ENCODE results near the gene ATF7IP2. TPM values are rescaled to one million over a fixed set of nuclear protein-coding genes. Genes with fewer than 3 reads are reported as not detected.
"Not testable (repeated sequence)": the region's sequence is repeated elsewhere in the genome, so short reads cannot be mapped to it uniquely, and the experiment has no call there.

ATF7IP2 gene
- total RNA-seq, 4 donors from 2014 or later = 2.4 to 4.8 (median 4.4) TPM

DNA sequence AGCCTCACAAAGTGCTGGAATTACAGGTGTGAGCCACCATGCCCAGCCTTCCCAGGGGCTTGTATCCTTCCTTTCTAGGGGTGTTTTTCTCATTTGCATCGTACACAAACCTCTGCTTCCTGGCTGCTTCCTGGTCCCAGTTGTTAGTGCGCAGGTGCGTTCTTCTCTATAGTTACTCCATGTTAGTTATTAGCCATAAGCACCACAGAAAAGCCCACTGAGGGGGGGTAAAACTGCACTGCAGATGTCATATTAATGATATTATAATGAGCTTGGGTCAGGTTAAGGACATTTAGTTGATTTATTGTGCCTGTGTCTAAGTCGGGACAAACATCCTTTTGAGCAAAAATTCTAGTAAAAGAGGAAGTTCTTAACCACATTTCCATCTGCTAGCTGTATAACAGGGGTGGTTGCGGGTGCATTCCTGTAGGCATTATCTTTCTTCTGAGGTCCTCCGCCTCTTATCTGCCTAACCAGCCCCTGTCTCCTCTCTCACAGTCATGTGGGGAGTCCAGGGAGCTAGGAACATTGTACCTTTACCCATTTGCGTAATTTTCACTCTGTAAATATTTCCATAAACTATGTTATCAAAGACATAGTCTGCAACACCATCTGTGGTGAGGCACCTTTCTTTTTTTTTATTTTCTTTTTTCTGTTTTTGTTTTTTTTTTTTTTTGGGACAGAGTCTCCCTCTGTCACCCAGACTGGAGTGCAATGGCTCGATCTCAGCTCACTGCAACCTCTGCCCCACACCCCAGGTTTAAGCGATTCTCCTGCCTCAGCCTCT is 23.6 kb upstream of the ATF7IP2 start:
- Histone ChIP-seq H3K27me3 (no peaks in the 10 kb centered on the region), H3K9me3 (no peaks in the 10 kb centered on the region), H3K36me3 (no peaks in the 10 kb centered on the region), H3K4me3 (no peak overlapping the region), H3K4me1 (no peaks in the 10 kb centered on the region), H3K27ac (no peak overlapping the region)
- TF ChIP-seq POLR2A (IDR thresholded peaks at IDR 0.05) (no peak), CTCF (IDR thresholded peaks at IDR 0.05) (no peak), EP300 (IDR thresholded peaks at IDR 0.05) (no peak)
- 58 to 61% methylated on average over 9 of the region's 9 CpGs for WGBS, 2 donors
- DNase-seq (ENCODE audit: low spot score in 2 of 2) = no peak

DNA sequence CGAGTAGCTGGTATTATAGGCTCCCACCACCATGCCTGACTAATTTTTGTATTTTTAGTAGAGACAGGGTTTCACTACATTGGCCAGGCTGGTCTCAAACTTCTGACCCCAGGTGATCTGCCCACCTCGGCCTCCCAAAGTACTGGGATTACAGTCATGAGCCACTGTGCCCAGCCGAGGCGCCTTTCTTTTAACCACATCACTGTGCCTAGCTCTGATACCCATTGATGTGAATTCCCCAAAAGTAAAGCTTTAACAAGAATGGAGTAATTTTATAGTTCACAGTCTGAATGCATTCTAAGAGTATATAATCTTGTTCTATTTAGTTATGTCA is 23.0 kb upstream of the ATF7IP2 start:
- H3K9me3 ChIP-seq; DNase-seq (ENCODE audit: low spot score in 2 of 2); H3K27me3 ChIP-seq; H3K4me1 ChIP-seq; H3K4me3 ChIP-seq; H3K27ac ChIP-seq; H3K36me3 ChIP-seq: not testable (repeated sequence)
- 86 to 91% methylated on average over 4 of the region's 4 CpGs for WGBS, 2 donors

DNA sequence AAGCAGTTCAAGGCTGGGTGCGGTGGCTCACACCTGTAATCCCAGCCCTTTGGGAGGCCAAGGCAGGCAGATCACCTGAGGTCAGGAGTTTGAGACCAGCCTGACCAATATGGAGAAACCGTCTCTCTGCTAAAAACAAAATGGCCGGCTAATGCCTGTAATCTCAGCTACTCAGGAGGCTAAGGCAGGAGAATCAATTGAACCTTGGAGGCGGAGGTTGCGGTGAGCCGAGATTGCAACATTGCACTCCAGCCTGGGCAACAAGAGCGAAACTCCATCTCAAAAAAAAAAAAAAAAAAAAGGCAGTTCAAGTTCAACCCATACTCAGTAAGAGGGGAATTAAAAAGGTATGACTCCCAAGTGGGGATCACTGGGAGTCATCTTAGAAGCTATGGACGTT is 19.2 kb upstream of the ATF7IP2 start:
- not testable (repeated sequence) for H3K27ac ChIP-seq; H3K4me3 ChIP-seq; H3K4me1 ChIP-seq; H3K36me3 ChIP-seq; DNase-seq (ENCODE audit: low spot score in 2 of 2); H3K27me3 ChIP-seq
- peaks cover 0 to 19% (median 3%) of the 10 kb centered on the region in 4 donors for H3K9me3 ChIP-seq
- WGBS, 2 donors = 94 to 95% methylated on average over 8 of the region's 8 CpGs

DNA sequence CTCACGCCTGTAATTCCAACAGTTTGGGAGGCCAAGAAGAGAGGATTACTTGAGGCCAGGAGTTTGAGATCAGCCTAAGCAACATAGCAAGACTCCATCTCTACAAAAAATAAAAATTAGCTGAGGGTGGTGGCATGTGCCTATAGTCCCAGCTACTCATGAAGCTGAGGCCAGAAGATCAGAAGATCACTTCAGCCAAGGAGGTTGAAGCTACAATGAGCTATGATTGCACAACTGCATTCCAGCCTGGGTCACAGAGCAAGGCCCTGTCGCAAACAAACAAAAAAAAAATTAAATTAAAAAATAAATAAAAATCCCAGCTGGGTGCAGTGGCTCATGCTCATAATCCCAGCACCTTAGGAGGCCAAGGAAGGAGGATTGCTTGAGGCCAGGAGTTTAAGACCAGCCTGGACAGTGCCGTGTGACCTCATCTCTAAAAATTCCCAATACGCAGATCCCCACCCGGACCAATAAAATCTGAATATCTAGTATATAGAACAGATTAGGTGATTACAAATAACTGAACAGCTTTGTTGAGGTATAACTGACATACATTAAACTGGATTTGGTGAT is 18.2 kb upstream of the ATF7IP2 start:
- WGBS, 2 donors = 86 to 88% methylated on average over 5 of the region's 5 CpGs

DNA sequence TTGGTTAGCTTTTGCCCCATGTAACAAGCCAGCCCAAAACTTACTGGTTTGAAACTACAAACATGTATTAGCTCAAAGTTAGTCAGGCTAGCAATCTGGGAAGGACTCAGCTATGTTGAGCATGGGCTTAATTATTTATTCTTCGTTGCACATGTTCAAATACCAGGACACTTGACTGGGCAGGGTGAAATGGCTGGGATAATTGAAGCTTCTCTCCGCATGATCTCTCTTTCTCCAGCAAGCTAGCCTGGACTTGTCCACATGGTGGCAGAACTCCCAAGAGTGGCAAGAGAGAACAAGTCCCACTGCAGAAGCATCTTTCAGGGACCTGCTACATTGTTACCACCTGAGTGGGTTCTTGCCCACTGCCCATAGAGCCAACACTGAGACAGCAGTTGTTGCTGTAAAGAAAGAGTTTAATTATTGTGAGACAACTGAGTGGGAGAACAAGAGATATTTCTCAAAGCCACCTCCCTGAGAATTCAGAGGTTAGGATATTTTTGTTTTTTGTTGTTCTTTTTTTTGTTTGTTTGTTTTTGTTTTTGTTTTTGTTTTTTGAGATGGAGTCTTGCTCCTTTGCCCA is 16.8 kb upstream of the ATF7IP2 start:
- DNase-seq (ENCODE audit: low spot score in 2 of 2) = no peak
- TF ChIP-seq EP300 (IDR thresholded peaks at IDR 0.05) (no peak), POLR2A (IDR thresholded peaks at IDR 0.05) (no peak), CTCF (IDR thresholded peaks at IDR 0.05) (no peak)
- no peak overlapping the region for H3K4me3 ChIP-seq
- no peaks in the 10 kb centered on the region for H3K36me3 ChIP-seq
- WGBS, 2 donors = 67 to 79% methylated on average over 2 of the region's 2 CpGs
- H3K27ac ChIP-seq = no peak overlapping the region
- H3K27me3 ChIP-seq = no peaks in the 10 kb centered on the region
- peaks cover 0 to 23% (median 3%) of the 10 kb centered on the region in 4 donors for H3K9me3 ChIP-seq
- H3K4me1 ChIP-seq = no peaks in the 10 kb centered on the region

More for the DNA sequence above, 18.2 kb upstream of the ATF7IP2 start:
- DNase-seq (ENCODE audit: low spot score in 2 of 2) = no peak
- Histone ChIP-seq H3K4me3 (no peak overlapping the region), H3K27me3 (no peaks in the 10 kb centered on the region), H3K4me1 (no peaks in the 10 kb centered on the region), H3K27ac (no peak overlapping the region), H3K36me3 (no peaks in the 10 kb centered on the region), H3K9me3 (peaks cover 0 to 19% (median 3%) of the 10 kb centered on the region in 4 donors)
- TF ChIP-seq POLR2A (IDR thresholded peaks at IDR 0.05) (no peak), EP300 (IDR thresholded peaks at IDR 0.05) (no peak), CTCF (IDR thresholded peaks at IDR 0.05) (no peak)

DNA sequence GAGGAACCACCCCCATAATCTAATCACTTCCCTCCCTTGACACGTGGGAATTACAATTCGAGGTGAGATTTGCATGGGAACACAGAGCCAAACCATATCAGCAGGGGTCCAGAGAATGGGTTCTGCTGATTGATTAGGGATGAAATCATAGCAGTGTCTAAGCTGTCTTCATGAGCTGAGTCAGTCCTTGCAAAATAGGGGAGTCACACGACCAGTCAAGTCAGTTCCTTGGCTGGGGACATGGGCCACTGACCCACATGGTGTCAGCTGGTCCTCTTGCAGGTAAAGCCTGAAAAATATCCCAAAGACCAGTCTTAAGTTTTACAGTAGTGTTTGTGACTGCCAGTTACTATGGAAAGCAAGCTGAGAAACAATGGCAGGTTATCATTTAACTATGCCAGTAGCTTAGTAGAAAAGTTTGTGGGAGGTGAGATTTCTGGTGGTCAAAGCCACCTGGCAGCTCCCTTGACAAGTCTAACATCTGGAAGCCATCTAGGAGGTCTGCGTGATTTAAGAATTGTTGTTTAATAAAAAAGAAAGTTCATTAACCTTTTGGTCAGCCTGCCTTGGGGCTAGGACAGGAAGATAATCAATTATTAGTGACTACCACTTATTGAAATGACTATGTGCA is 15.7 kb upstream of the ATF7IP2 start:
- 61 to 70% methylated on average over 4 of the region's 4 CpGs for WGBS, 2 donors
- TF ChIP-seq CTCF (IDR thresholded peaks at IDR 0.05) (no peak), EP300 (IDR thresholded peaks at IDR 0.05) (no peak), POLR2A (IDR thresholded peaks at IDR 0.05) (no peak)
- Histone ChIP-seq H3K4me3 (no peak overlapping the region), H3K9me3 (peaks cover 0 to 24% (median 3%) of the 10 kb centered on the region in 4 donors), H3K27ac (no peak overlapping the region), H3K36me3 (no peaks in the 10 kb centered on the region), H3K4me1 (no peaks in the 10 kb centered on the region), H3K27me3 (no peaks in the 10 kb centered on the region)
- DNase-seq (ENCODE audit: low spot score in 2 of 2) = no peak
